Adrenal gland (tissue), 5 donors: ENCODE results near the gene DAZL.

ENCODE experiments used
- POLR2A ChIP-seq, 2 donors: fragments of 450-650 bp; IDR thresholded peaks; one replicate each; pipeline ENCODE4 v1.6.1; 2017; ENCODE audit warnings: antibody characterized with exemption in 2 of 2, mild to moderate bottlenecking in 2 of 2, moderate library complexity in 1 of 2
- TF ChIP-seq, protein P1 (sequence below), 6 experiments: fragments of 450-650 bp in 4 of 6; fragments of 200-600 bp in 2 of 6; sonication (generic) in 1 of 6; IDR thresholded peaks; 1 replicate in 5 of 6; 2 replicates in 1 of 6; pipeline versions ENCODE4 v1.5.1 to v1.8.0; 2016 to 2021; ENCODE audit warnings: antibody characterized with exemption in 6 of 6, mild to moderate bottlenecking in 2 of 6, moderate library complexity in 1 of 6
- donor health status: DM: no; HTN: no; CAD: no.

DNA sequence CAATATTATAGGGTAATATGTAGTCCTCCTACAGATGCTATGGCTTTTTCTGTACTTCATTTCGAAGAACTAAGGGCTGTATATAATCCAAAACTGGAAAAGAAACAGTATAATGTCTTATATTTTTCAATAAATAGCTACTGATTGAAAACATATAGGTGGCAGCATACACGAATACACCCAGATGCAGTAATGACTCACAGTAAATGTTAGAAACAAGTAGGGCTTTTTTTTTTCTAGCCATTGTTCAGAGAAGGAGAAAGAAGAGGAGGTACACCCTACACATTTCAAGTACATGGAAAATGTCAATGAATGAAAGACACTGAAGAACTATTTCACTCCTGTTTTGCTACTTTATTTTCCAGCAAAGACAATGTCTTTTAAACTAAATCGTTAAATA is 9.4 kb downstream of the DAZL start:
- TF ChIP-seq, protein P1, sequence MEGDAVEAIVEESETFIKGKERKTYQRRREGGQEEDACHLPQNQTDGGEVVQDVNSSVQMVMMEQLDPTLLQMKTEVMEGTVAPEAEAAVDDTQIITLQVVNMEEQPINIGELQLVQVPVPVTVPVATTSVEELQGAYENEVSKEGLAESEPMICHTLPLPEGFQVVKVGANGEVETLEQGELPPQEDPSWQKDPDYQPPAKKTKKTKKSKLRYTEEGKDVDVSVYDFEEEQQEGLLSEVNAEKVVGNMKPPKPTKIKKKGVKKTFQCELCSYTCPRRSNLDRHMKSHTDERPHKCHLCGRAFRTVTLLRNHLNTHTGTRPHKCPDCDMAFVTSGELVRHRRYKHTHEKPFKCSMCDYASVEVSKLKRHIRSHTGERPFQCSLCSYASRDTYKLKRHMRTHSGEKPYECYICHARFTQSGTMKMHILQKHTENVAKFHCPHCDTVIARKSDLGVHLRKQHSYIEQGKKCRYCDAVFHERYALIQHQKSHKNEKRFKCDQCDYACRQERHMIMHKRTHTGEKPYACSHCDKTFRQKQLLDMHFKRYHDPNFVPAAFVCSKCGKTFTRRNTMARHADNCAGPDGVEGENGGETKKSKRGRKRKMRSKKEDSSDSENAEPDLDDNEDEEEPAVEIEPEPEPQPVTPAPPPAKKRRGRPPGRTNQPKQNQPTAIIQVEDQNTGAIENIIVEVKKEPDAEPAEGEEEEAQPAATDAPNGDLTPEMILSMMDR (IDR thresholded peaks at IDR 0.05) = no peak
- no peak for TF ChIP-seq POLR2A (IDR thresholded peaks at IDR 0.05)
